ENCODE results near the gene TP53BP2. TPM values are rescaled to one million over a fixed set of nuclear protein-coding genes. Genes with fewer than 3 reads are reported as not detected.
"Not testable (repeated sequence)": the region's sequence is repeated elsewhere in the genome, so short reads cannot be mapped to it uniquely, and the experiment has no call there.

The TP53BP2 gene
- total and polyA plus RNA-seq, 2 experiments from 2014 or later = 36.8 to 93.5 TPM

- peaks cover 31% of the 10 kb centered on the region for H3K36me3 ChIP-seq
- DNase-seq (ENCODE audit: low read depth in 1 of 2, low spot score in 1 of 2) = peak in 1 of 2 donors; percentile 63
- peak; percentile 45 for TF ChIP-seq CTCF (IDR thresholded peaks at IDR 0.05; ENCODE audit: low read depth, low read length)
Measured at GRCh38 chr1:223811634-223812101, 34.1 kb downstream of the TP53BP2 start.

GRCh38 chr1:223810586-223810985 is 35.2 kb downstream of the TP53BP2 start:
- H3K36me3 ChIP-seq = peaks cover 35% of the 10 kb centered on the region
- peaks cover 10% of the 10 kb centered on the region for H3K4me1 ChIP-seq (ENCODE audit: low read depth)
- H3K27me3 ChIP-seq = no peaks in the 10 kb centered on the region
- H3K4me3 ChIP-seq = no peak overlapping the region
- no peak for TF ChIP-seq CTCF (IDR thresholded peaks at IDR 0.05; ENCODE audit: low read depth, low read length)
- DNase-seq (ENCODE audit: low read depth in 1 of 2, low spot score in 1 of 2) = no peak
- no peaks in the 10 kb centered on the region for H3K9me3 ChIP-seq (ENCODE audit: low read depth)
- H3K27ac ChIP-seq = no peak overlapping the region

More at GRCh38 chr1:223811634-223812101, 34.1 kb downstream of the TP53BP2 start:
- peaks cover 13% of the 10 kb centered on the region for H3K4me1 ChIP-seq (ENCODE audit: low read depth)
- H3K4me3 ChIP-seq = no peak overlapping the region
- no peaks in the 10 kb centered on the region for H3K9me3 ChIP-seq (ENCODE audit: low read depth)
- no peak overlapping the region for H3K27ac ChIP-seq
- H3K27me3 ChIP-seq = no peaks in the 10 kb centered on the region

- not testable (repeated sequence) for H3K27ac ChIP-seq; DNase-seq (ENCODE audit: low read depth in 1 of 2, low spot score in 1 of 2); H3K27me3 ChIP-seq; H3K4me3 ChIP-seq; H3K4me1 ChIP-seq (ENCODE audit: low read depth); H3K9me3 ChIP-seq (ENCODE audit: low read depth)
- peaks cover 35% of the 10 kb centered on the region for H3K36me3 ChIP-seq
Measured at GRCh38 chr1:223809905-223810304, 35.8 kb downstream of the TP53BP2 start.

- DNase-seq (ENCODE audit: low read depth in 1 of 2, low spot score in 1 of 2) = no peak
- no peak for TF ChIP-seq CTCF (IDR thresholded peaks at IDR 0.05; ENCODE audit: low read depth, low read length)
- Histone ChIP-seq H3K27me3 (no peaks in the 10 kb centered on the region), H3K9me3 (ENCODE audit: low read depth) (no peaks in the 10 kb centered on the region), H3K4me3 (no peak overlapping the region), H3K36me3 (peaks cover 70% of the 10 kb centered on the region), H3K4me1 (ENCODE audit: low read depth) (peaks cover 7% of the 10 kb centered on the region), H3K27ac (no peak overlapping the region)
Measured at GRCh38 chr1:223803211-223803610, 42.5 kb downstream of the TP53BP2 start.

- H3K36me3 ChIP-seq = peaks cover 73% of the 10 kb centered on the region
- no peaks in the 10 kb centered on the region for H3K9me3 ChIP-seq (ENCODE audit: low read depth)
- DNase-seq (ENCODE audit: low read depth in 1 of 2, low spot score in 1 of 2) = no peak
- H3K27me3 ChIP-seq = no peaks in the 10 kb centered on the region
- peak overlapping the region; percentile 41 for H3K27ac ChIP-seq
- no peak for TF ChIP-seq CTCF (IDR thresholded peaks at IDR 0.05; ENCODE audit: low read depth, low read length)
- no peak overlapping the region for H3K4me3 ChIP-seq
- peaks cover 7% of the 10 kb centered on the region for H3K4me1 ChIP-seq (ENCODE audit: low read depth)
Measured at GRCh38 chr1:223802602-223803001, 43.1 kb downstream of the TP53BP2 start.

- TF ChIP-seq CTCF (IDR thresholded peaks at IDR 0.05; ENCODE audit: low read depth, low read length) = no peak
- H3K36me3 ChIP-seq = peaks cover 75% of the 10 kb centered on the region
- DNase-seq (ENCODE audit: low read depth in 1 of 2, low spot score in 1 of 2) = no peak
- H3K4me1 ChIP-seq (ENCODE audit: low read depth) = peaks cover 7% of the 10 kb centered on the region
- H3K4me3 ChIP-seq = no peak overlapping the region
- no peak overlapping the region for H3K27ac ChIP-seq
- no peaks in the 10 kb centered on the region for H3K9me3 ChIP-seq (ENCODE audit: low read depth)
- no peaks in the 10 kb centered on the region for H3K27me3 ChIP-seq
Measured at GRCh38 chr1:223802032-223802431, 43.7 kb downstream of the TP53BP2 start.

Data from cardiac muscle cell (in vitro differentiated cells and primary cell).